ENCODE data around the gene SMARCB1.

SMARCB1 gene

DNA sequence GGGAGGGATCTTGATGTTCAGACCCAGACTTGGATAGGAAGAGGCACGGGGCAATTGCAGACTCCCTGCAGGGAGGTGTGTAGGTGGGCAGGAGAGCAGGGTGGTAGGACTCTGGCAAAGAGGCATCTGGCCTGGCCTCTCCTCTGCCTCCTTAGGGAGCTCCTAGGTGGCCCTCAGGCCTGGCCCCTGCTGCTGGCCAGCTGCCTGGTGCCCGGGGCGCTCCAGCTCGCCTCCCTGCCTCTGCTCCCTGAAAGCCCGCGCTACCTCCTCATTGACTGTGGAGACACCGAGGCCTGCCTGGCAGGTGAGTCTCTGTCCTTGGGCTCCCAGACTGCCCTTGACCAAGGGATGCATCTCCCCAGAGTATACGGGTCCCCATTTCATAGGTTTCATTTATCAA, 90.8 kb downstream of the SMARCB1 start:
- Histone ChIP-seq H3K36me3 (ENCODE audit: low read length) (no peaks in the 10 kb centered on the region), H3K4me2 (ENCODE audit: low read depth, low read length, poor library complexity, severe bottlenecking) (no peak overlapping the region)

DNA sequence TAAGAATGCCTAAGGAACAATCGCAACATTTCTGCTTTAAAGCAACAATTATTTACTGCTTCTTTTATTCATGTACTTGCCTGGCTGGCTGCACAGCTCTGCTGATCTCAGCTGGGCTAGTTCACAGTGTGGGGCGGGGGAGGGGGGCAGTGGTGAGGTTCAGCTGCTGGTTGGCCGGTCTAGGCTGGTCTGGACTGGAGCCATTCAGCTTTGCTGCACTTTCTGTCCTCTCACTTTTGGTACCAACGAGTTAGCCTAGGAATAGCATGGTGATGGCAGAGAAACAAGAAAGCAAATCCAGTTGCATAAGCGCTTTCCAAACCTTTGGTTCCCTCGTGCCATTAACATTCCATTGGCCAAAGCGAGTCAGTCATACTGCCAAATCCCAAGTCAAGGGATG, 91.5 kb downstream of the SMARCB1 start:
- no peak overlapping the region for H3K4me2 ChIP-seq (ENCODE audit: low read depth, low read length, poor library complexity, severe bottlenecking)
- no peak overlapping the region for H2AFZ ChIP-seq (ENCODE audit: low read depth, low read length, severe bottlenecking)
- H3K27ac ChIP-seq (ENCODE audit: low read depth, low read length): no peak overlapping the region
- H3K27me3 ChIP-seq (ENCODE audit: low read length): no peaks in the 10 kb centered on the region
- H3K9me3 ChIP-seq (ENCODE audit: insufficient read depth, low read length): no peaks in the 10 kb centered on the region
- no peak for TF ChIP-seq EZH2phosphoT487 (conservative IDR thresholded peaks at IDR 0.05; ENCODE audit: low read length)
- TF ChIP-seq, protein P1, sequence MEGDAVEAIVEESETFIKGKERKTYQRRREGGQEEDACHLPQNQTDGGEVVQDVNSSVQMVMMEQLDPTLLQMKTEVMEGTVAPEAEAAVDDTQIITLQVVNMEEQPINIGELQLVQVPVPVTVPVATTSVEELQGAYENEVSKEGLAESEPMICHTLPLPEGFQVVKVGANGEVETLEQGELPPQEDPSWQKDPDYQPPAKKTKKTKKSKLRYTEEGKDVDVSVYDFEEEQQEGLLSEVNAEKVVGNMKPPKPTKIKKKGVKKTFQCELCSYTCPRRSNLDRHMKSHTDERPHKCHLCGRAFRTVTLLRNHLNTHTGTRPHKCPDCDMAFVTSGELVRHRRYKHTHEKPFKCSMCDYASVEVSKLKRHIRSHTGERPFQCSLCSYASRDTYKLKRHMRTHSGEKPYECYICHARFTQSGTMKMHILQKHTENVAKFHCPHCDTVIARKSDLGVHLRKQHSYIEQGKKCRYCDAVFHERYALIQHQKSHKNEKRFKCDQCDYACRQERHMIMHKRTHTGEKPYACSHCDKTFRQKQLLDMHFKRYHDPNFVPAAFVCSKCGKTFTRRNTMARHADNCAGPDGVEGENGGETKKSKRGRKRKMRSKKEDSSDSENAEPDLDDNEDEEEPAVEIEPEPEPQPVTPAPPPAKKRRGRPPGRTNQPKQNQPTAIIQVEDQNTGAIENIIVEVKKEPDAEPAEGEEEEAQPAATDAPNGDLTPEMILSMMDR (IDR thresholded peaks at IDR 0.05; ENCODE audit: insufficient read depth, low read length, poor library complexity, severe bottlenecking): no peak
- no peak overlapping the region for H3K4me3 ChIP-seq (ENCODE audit: insufficient read depth, low read length, poor library complexity, severe bottlenecking)
- H3K9me2 ChIP-seq (replicated peaks; ENCODE audit: insufficient read depth, low read length): no peaks in the 10 kb centered on the region
- H3K79me2 ChIP-seq (ENCODE audit: insufficient read depth, low read length): no peaks in the 10 kb centered on the region
- H4K20me1 ChIP-seq (ENCODE audit: low read depth, low read length): no peaks in the 10 kb centered on the region
- no peaks in the 10 kb centered on the region for H3F3A ChIP-seq (ENCODE audit: insufficient read depth)
- no peaks in the 10 kb centered on the region for H3K36me3 ChIP-seq (ENCODE audit: low read length)
- H3K9ac ChIP-seq (ENCODE audit: low read length): no peak overlapping the region

More for the DNA sequence above, 90.8 kb downstream of the SMARCB1 start:
- Histone ChIP-seq H3K9me3 (ENCODE audit: insufficient read depth, low read length) (no peaks in the 10 kb centered on the region), H3K27ac (ENCODE audit: low read depth, low read length) (no peak overlapping the region), H3K27me3 (ENCODE audit: low read length) (no peaks in the 10 kb centered on the region), H3K79me2 (ENCODE audit: insufficient read depth, low read length) (no peaks in the 10 kb centered on the region), H2AFZ (ENCODE audit: low read depth, low read length, severe bottlenecking) (no peak overlapping the region), H3K9ac (ENCODE audit: low read length) (no peak overlapping the region), H3K9me2 (replicated peaks; ENCODE audit: insufficient read depth, low read length) (no peaks in the 10 kb centered on the region), H3F3A (ENCODE audit: insufficient read depth) (no peaks in the 10 kb centered on the region), H3K4me3 (ENCODE audit: insufficient read depth, low read length, poor library complexity, severe bottlenecking) (no peak overlapping the region), H4K20me1 (ENCODE audit: low read depth, low read length) (no peaks in the 10 kb centered on the region)
- TF ChIP-seq, protein P1 (IDR thresholded peaks at IDR 0.05; ENCODE audit: insufficient read depth, low read length, poor library complexity, severe bottlenecking): no peak
- TF ChIP-seq EZH2phosphoT487 (conservative IDR thresholded peaks at IDR 0.05; ENCODE audit: low read length): no peak

DNA sequence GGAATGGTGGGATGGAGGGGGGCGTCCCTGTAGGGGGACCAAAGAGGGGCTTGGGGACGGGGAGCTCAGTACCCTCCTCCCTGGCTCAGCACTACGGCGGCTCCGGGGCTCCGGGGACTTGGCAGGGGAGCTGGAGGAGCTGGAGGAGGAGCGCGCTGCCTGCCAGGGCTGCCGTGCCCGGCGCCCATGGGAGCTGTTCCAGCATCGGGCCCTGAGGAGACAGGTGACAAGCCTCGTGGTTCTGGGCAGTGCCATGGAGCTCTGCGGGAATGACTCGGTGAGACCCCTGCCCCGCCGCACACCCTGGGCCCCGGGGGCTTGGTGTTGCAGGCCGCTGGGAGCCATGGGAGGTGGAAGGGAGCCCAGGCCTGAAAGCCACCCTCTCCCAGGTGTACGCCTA, 95.6 kb downstream of the SMARCB1 start:
- Histone ChIP-seq H3K9ac (ENCODE audit: low read length) (no peak overlapping the region), H4K20me1 (ENCODE audit: low read depth, low read length) (no peaks in the 10 kb centered on the region), H3K9me2 (replicated peaks; ENCODE audit: insufficient read depth, low read length) (no peaks in the 10 kb centered on the region), H2AFZ (ENCODE audit: low read depth, low read length, severe bottlenecking) (no peak overlapping the region), H3K4me3 (ENCODE audit: insufficient read depth, low read length, poor library complexity, severe bottlenecking) (no peak overlapping the region), H3K9me3 (ENCODE audit: insufficient read depth, low read length) (no peaks in the 10 kb centered on the region), H3K4me2 (ENCODE audit: low read depth, low read length, poor library complexity, severe bottlenecking) (no peak overlapping the region), H3K36me3 (ENCODE audit: low read length) (no peaks in the 10 kb centered on the region), H3K27ac (ENCODE audit: low read depth, low read length) (no peak overlapping the region), H3F3A (ENCODE audit: insufficient read depth) (no peaks in the 10 kb centered on the region), H3K27me3 (ENCODE audit: low read length) (no peaks in the 10 kb centered on the region), H3K79me2 (ENCODE audit: insufficient read depth, low read length) (no peaks in the 10 kb centered on the region)
- TF ChIP-seq EZH2phosphoT487 (conservative IDR thresholded peaks at IDR 0.05; ENCODE audit: low read length): no peak
- TF ChIP-seq, protein P1 (IDR thresholded peaks at IDR 0.05; ENCODE audit: insufficient read depth, low read length, poor library complexity, severe bottlenecking): no peak

All from SU-DHL-6 (cell line).